Transverse colon (tissue), 4 donors: Measurements from ENCODE around the gene LMO7.

Source experiments
- EP300 ChIP-seq: sonication (generic); formaldehyde crosslinking; IDR thresholded peaks from one replicate; pipeline ENCODE4 v1.6.1; 2017; ENCODE audit warnings: antibody characterized with exemption, low read depth
- POLR2A ChIP-seq: fragments of 450-650 bp; IDR thresholded peaks from one replicate; pipeline ENCODE4 v1.6.1; 2016; ENCODE audit warnings: antibody characterized with exemption, mild to moderate bottlenecking, moderate library complexity
- POLR2AphosphoS5 ChIP-seq, 3 donors: sonication (generic); formaldehyde crosslinking; IDR thresholded peaks; one replicate each; pipeline ENCODE4 v1.6.1; 2016; ENCODE audit warnings: antibody characterized with exemption in 3 of 3
- TF ChIP-seq, protein P1 (sequence below), 5 experiments: fragments of 200-600 bp in 3 of 5; fragments of 450-650 bp in 2 of 5; sonication (generic) in 3 of 5; IDR thresholded peaks; 1 replicate in 2 of 5; 2 replicates in 3 of 5; pipeline ENCODE4 v1.5.1; 2016 to 2017; ENCODE audit warnings: antibody characterized with exemption in 5 of 5, inconsistent platforms in 3 of 5, mild to moderate bottlenecking in 2 of 5, moderate library complexity in 1 of 5

DNA sequence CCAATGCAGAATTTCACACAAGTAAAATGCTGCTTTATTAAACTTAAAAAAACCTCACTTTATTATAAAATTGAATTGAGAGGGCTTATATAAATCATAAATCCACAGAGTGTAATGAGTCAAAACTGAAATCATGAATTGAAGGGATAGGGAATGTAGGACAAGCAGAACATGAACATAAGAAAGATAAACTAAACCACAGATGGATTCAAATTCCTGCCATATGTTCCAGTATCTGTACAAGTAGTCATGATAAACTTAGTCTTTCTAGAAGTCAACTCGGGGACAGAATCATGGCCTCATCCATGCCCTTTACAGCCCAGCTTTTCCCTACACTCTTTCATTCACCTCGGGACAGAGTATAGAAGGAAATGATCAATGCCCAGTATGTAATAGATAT is 16.6 kb downstream of the LMO7 start:
- no peak for TF ChIP-seq POLR2A
- TF ChIP-seq, protein P1, sequence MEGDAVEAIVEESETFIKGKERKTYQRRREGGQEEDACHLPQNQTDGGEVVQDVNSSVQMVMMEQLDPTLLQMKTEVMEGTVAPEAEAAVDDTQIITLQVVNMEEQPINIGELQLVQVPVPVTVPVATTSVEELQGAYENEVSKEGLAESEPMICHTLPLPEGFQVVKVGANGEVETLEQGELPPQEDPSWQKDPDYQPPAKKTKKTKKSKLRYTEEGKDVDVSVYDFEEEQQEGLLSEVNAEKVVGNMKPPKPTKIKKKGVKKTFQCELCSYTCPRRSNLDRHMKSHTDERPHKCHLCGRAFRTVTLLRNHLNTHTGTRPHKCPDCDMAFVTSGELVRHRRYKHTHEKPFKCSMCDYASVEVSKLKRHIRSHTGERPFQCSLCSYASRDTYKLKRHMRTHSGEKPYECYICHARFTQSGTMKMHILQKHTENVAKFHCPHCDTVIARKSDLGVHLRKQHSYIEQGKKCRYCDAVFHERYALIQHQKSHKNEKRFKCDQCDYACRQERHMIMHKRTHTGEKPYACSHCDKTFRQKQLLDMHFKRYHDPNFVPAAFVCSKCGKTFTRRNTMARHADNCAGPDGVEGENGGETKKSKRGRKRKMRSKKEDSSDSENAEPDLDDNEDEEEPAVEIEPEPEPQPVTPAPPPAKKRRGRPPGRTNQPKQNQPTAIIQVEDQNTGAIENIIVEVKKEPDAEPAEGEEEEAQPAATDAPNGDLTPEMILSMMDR (IDR thresholded peaks at IDR 0.05) = no peak
- TF ChIP-seq EP300 = no peak
- no peak for TF ChIP-seq POLR2AphosphoS5 (IDR thresholded peaks at IDR 0.05)
